ENCODE data around the gene IL10RB.

IL10RB gene

DNA sequence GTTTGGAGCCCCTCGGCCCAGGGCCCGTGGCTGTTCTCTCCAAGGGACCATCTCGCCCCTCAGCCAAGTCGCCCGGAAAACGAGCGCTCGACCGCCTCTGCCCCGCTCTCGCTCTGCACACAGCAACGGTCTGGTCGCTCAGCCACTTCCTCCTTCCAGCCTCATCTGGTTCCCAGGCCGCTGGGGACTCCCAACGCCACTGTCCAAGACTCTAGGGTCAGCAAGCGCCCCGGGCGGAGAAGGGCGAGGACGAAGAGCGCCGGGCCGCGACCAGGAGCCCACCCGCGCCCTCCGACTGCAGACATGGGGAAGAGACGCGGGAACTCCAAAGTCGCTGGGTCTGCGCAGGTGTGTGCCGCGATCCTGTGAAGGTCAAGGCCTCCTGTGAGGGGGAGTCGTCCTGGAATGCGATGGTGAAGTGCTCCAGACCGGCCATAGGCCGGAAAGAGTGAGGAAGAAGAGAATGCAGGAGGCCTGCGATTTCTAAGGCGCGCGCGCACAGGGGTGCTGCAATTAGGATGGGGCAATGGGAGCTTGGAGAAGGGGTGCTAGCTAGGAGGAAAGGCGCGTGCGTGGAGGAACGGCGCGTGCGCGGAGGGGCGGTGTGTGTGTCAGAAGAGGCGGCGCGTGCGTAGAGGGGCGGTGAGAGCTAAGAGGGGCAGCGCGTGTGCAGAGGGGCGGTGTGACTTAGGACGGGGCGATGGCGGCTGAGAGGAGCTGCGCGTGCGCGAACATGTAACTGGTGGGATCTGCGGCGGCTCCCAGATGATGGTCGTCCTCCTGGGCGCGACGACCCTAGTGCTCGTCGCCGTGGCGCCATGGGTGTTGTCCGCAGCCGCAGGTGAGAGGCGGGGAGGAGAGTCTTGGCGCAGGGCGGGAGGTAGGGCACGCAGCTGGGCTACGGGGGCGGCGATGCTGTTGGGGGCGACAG, 58.4 kb downstream of the IL10RB start, which contains the start of gene IFNAR1:
TSS of gene IFNAR1 (plus strand) at position 680 of the 931 bp plus-strand sequence. CDS start at position 766, 86 bp downstream.
- H3K79me2 ChIP-seq (ENCODE audit: insufficient read depth, low read depth): peaks cover 45% of the 10 kb centered on the region

DNA sequence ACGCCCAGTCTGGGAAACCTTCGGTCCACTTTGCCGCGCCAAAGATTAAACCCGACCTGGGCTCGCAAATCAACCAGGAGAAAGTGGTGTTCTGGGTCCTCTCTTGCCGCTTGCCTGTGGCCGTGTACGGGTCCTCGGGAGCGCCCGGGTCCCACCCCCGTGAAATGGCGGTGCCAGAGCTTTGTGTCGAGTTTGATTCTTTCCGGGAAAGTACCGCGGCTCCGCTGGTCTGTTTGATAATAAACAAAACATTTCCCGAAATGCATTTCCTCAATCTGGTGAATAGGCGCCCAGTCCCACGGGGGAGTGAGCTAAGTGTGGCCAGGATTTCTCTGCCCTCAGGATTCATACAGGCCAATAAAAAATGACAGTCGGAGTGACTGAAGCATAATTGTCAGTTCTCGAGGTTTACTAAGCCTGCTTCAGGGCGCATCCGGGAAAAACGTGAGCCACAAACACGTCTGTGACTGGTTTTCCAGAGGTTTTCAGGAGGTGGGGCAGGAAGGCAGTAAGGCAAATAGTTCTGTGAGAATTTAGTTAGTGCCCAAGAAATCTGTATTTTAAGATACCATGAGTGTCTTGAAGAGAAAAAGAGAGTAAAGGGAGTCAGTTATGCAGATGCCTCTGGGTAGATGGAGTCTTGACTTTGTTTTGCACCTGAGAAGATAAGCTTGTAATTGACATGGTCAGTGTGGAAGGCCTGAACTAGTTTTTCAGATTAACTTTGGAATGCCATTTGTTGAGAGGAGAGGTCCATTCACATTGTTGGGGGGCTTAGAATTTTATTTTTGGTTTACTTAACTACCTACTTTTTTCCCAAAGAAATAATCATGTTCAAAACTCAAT, 59.3 kb downstream of the IL10RB start:
- H3K9ac ChIP-seq: peak overlapping the region; percentile 75
- H3K79me2 ChIP-seq (ENCODE audit: insufficient read depth, low read depth): peaks cover 54% of the 10 kb centered on the region
- H4K20me1 ChIP-seq (ENCODE audit: insufficient read depth): no peaks in the 10 kb centered on the region
- peak overlapping the region; percentile 80 for H3K27ac ChIP-seq
- TF ChIP-seq CTCF (conservative IDR thresholded peaks at IDR 0.05; ENCODE audit: low read depth, low read length): no peak
- peaks cover 49% of the 10 kb centered on the region for H3K4me1 ChIP-seq (ENCODE audit: low read depth, poor library complexity, severe bottlenecking)
- H3K4me2 ChIP-seq: peak overlapping the region; percentile 84
- H2AFZ ChIP-seq (ENCODE audit: low read depth): peak overlapping the region; percentile 95
- no peaks in the 10 kb centered on the region for H3K27me3 ChIP-seq (ENCODE audit: insufficient read depth, low read depth)
- H3K36me3 ChIP-seq (ENCODE audit: insufficient read depth): no peaks in the 10 kb centered on the region
- H3K4me3 ChIP-seq (IDR thresholded peaks at IDR 0.05; ENCODE audit: insufficient read depth, low read depth, low read length): no peak overlapping the region

More for the DNA sequence above, 58.4 kb downstream of the IL10RB start, which contains the start of gene IFNAR1:
- Histone ChIP-seq H4K20me1 (ENCODE audit: insufficient read depth) (no peaks in the 10 kb centered on the region), H3K4me2 (peak within 1 kb of the TSS; percentile 84), H3K4me3 (IDR thresholded peaks at IDR 0.05; ENCODE audit: insufficient read depth, low read depth, low read length) (peak within 1 kb of the TSS; percentile 62), H3K27me3 (ENCODE audit: insufficient read depth, low read depth) (no peaks in the 10 kb centered on the region), H3K9ac (peak within 1 kb of the TSS; percentile 75), H3K4me1 (ENCODE audit: low read depth, poor library complexity, severe bottlenecking) (peaks cover 40% of the 10 kb centered on the region), H2AFZ (ENCODE audit: low read depth) (peak within 1 kb of the TSS; percentile 95), H3K36me3 (ENCODE audit: insufficient read depth) (no peaks in the 10 kb centered on the region), H3K27ac (peak within 1 kb of the TSS; percentile 80)
- TF ChIP-seq CTCF (conservative IDR thresholded peaks at IDR 0.05; ENCODE audit: low read depth, low read length): no peak

- Histone ChIP-seq H3K9ac (no peak overlapping the region), H3K27me3 (ENCODE audit: insufficient read depth, low read depth) (no peaks in the 10 kb centered on the region), H3K4me1 (ENCODE audit: low read depth, poor library complexity, severe bottlenecking) (peaks cover 68% of the 10 kb centered on the region), H3K27ac (no peak overlapping the region), H3K79me2 (ENCODE audit: insufficient read depth, low read depth) (peaks cover 63% of the 10 kb centered on the region), H3K4me2 (peak overlapping the region; percentile 84; the same call in 1 of the 2 replicates), H3K4me3 (IDR thresholded peaks at IDR 0.05; ENCODE audit: insufficient read depth, low read depth, low read length) (no peak overlapping the region), H2AFZ (ENCODE audit: low read depth) (no peak overlapping the region), H3K36me3 (ENCODE audit: insufficient read depth) (no peaks in the 10 kb centered on the region), H4K20me1 (ENCODE audit: insufficient read depth) (no peaks in the 10 kb centered on the region)
- TF ChIP-seq CTCF (conservative IDR thresholded peaks at IDR 0.05; ENCODE audit: low read depth, low read length): no peak
Observed at GRCh38 chr21:33327326-33327725, 61.2 kb downstream of the IL10RB start.

DNA sequence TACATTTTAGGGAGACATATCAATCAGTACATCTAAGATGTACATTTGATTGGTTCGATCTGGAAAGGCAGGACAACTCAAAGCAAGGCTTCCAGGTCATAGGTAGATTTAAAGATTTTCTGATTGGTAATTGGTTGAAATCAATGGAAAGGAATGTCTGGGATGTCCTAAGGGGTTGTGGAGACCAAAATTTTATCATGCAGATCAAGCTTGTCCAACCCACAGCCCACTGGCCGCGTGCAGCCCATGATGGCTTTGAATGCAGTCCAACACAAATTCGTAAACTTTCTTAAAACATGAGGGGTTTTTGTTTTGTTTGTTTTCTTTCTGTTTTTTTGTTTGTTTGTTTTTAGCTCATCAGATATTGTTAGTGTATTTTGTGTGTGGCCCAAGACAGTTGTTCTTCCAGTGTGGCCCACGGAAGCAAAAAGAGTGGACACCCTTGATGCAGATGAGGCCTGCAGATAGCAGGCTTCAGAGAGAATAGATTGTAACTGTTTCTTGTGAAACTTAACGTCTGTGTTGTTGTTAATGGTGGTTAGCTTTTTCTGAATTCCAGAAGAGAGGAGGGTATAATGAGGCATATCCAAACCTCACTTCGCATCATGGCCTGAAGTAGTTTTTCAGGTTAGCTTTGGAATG, 61.7 kb downstream of the IL10RB start:
- H3K36me3 ChIP-seq (ENCODE audit: insufficient read depth): no peaks in the 10 kb centered on the region
- no peak overlapping the region for H2AFZ ChIP-seq (ENCODE audit: low read depth)
- H3K4me3 ChIP-seq (IDR thresholded peaks at IDR 0.05; ENCODE audit: insufficient read depth, low read depth, low read length): no peak overlapping the region

More for the DNA sequence above, 61.7 kb downstream of the IL10RB start:
- no peak for TF ChIP-seq CTCF (conservative IDR thresholded peaks at IDR 0.05; ENCODE audit: low read depth, low read length)
- Histone ChIP-seq H3K9ac (no peak overlapping the region), H3K27ac (no peak overlapping the region), H3K27me3 (ENCODE audit: insufficient read depth, low read depth) (no peaks in the 10 kb centered on the region), H3K79me2 (ENCODE audit: insufficient read depth, low read depth) (peaks cover 65% of the 10 kb centered on the region), H3K4me2 (peak overlapping the region; percentile 84; the same call in 1 of the 2 replicates), H4K20me1 (ENCODE audit: insufficient read depth) (no peaks in the 10 kb centered on the region), H3K4me1 (ENCODE audit: low read depth, poor library complexity, severe bottlenecking) (peaks cover 73% of the 10 kb centered on the region)

All from KMS-11 (cell line).